Erythroblast (primary cell): Measurements from ENCODE around the gene ETS1.

Source experiments
- GATA1 ChIP-seq: IDR thresholded peaks from 2 replicates; pipeline ENCODE4 v1.6.1; 2011; ENCODE audit warnings: low read depth, mild to moderate bottlenecking, control low read depth, low read length, moderate library complexity
- POLR2A ChIP-seq: IDR thresholded peaks from 2 replicates; pipeline ENCODE4 v1.6.1; 2011; ENCODE audit warnings: mild to moderate bottlenecking, low read length

DNA sequence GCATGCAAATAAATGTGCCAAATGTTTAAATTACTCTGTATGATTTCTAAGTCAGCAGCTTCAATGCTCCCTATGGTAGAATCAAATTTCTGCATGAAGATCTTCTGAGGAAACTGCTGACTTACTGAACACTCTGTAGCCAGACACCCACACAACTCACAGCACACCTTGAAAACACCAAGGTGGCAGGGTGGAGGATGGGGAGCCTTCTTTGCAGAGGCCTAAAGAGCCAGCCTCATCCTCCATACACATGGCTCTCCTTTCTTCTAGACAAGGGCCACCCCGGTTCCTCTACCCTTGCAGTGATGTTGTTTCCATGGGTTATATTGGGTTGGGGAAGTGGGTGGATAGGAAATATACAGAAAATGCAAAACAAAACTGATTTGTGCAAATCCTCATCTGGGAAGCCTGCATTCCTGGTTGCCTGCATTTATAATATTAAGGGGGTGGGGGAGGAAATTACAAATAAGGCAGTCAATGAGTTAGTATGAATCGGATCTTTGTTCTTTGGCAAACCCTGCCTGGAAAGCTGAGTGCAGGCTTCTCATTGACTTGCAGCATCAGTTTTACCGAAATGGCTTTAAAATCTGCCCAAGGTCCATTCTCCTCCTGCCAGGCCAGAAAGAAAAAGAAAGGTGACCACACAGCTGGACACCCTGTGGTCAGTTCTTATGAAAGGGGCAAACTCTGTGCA is 15.8 kb upstream of the ETS1 start:
- no peak for TF ChIP-seq POLR2A
- TF ChIP-seq GATA1: no peak
